ENCODE data around the gene TMED6. TPM values are rescaled to one million over a fixed set of nuclear protein-coding genes. Genes with fewer than 3 reads are reported as not detected.

TMED6 gene
- total and polyA plus RNA-seq, 2 donors from 2014 or later = 2.6 to 11.5 TPM

DNA sequence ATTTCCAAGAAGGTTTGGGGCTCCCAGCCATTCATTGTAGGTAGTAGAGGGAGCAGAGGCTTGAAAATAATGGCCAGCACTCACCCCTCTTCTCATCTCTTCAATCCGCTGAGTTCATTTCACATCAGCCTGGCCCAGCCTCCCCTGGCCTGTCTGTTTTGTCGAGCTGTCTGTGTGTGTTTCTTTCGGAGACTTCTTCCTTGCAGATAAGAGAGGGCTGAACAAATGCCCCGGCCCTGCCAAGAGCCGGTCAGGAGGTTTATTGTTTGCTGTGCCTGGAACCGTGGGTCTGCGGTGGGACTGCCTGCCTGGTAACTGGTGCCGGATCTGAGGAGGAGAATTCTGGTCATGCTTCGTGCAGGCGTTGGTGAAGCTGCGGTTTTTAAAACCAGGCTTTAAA is 37.1 kb downstream of the TMED6 start:
- no peak overlapping the region for H3K27ac ChIP-seq (ENCODE audit: low read depth in 2 of 2, low read length in 2 of 2)
- DNase-seq (no peak), FAIRE-seq (no peak)
- TF ChIP-seq CTCF (IDR thresholded peaks at IDR 0.05; ENCODE audit: borderline replicate concordance, extremely low read depth, insufficient read depth) = no peak
- H3K4me1 ChIP-seq (ENCODE audit: control insufficient read depth in 2 of 3, insufficient read depth in 2 of 3, low read depth in 1 of 3, low read length in 3 of 3) = peaks cover 0 to 11% (median 2%) of the 10 kb centered on the region in 3 donors
- H3K9ac ChIP-seq (ENCODE audit: low read length in 3 of 3) = no peak overlapping the region
- H3K36me3 ChIP-seq (ENCODE audit: control insufficient read depth in 2 of 3, insufficient read depth in 3 of 3, low read length in 3 of 3) = peaks cover 4 to 29% (median 24%) of the 10 kb centered on the region in 3 donors
- intact Hi-C loops (cut with DNase I) = no loop called here
- no peaks in the 10 kb centered on the region for H3K27me3 ChIP-seq (ENCODE audit: control insufficient read depth, insufficient read depth, low read length)
- H3K4me3 ChIP-seq (ENCODE audit: low read length in 3 of 3) = no peak overlapping the region
- H3K9me3 ChIP-seq (ENCODE audit: control insufficient read depth in 2 of 3, insufficient read depth in 1 of 3, low read length in 3 of 3) = no peaks in the 10 kb centered on the region

DNA sequence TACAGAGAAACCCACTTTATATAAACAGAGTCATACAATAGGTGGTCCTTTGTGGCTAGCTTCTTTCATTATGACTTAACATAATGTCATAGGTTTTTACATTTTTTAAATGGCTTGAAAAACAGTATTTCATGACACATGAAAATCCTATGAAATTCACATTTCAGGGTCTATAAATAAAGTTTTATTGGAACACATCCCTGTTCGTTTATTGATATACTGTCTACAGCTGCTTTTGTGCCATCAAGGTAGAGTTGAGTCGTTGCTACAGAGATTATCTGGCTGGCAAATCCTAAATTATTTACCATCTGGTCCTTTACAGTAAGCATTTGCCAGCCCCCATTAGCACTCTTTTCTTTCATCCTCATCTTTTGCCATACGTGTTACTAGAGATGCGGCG is 38.1 kb downstream of the TMED6 start:
- intact Hi-C loops (cut with DNase I) = no loop called here
- peaks cover 0 to 19% (median 16%) of the 10 kb centered on the region in 3 donors for H3K36me3 ChIP-seq (ENCODE audit: control insufficient read depth in 2 of 3, insufficient read depth in 3 of 3, low read length in 3 of 3)
- DNase-seq (no peak), FAIRE-seq (no peak)
- H3K4me1 ChIP-seq (ENCODE audit: control insufficient read depth in 2 of 3, insufficient read depth in 2 of 3, low read depth in 1 of 3, low read length in 3 of 3) = peaks cover 0 to 11% (median 2%) of the 10 kb centered on the region in 3 donors
- TF ChIP-seq CTCF (IDR thresholded peaks at IDR 0.05; ENCODE audit: borderline replicate concordance, extremely low read depth, insufficient read depth) = no peak
- H3K4me3 ChIP-seq (ENCODE audit: low read length in 3 of 3) = no peak overlapping the region
- no peaks in the 10 kb centered on the region for H3K9me3 ChIP-seq (ENCODE audit: control insufficient read depth in 2 of 3, insufficient read depth in 1 of 3, low read length in 3 of 3)
- no peak overlapping the region for H3K27ac ChIP-seq (ENCODE audit: low read depth in 2 of 2, low read length in 2 of 2)
- no peaks in the 10 kb centered on the region for H3K27me3 ChIP-seq (ENCODE audit: control insufficient read depth, insufficient read depth, low read length)
- no peak overlapping the region for H3K9ac ChIP-seq (ENCODE audit: low read length in 3 of 3)

DNA sequence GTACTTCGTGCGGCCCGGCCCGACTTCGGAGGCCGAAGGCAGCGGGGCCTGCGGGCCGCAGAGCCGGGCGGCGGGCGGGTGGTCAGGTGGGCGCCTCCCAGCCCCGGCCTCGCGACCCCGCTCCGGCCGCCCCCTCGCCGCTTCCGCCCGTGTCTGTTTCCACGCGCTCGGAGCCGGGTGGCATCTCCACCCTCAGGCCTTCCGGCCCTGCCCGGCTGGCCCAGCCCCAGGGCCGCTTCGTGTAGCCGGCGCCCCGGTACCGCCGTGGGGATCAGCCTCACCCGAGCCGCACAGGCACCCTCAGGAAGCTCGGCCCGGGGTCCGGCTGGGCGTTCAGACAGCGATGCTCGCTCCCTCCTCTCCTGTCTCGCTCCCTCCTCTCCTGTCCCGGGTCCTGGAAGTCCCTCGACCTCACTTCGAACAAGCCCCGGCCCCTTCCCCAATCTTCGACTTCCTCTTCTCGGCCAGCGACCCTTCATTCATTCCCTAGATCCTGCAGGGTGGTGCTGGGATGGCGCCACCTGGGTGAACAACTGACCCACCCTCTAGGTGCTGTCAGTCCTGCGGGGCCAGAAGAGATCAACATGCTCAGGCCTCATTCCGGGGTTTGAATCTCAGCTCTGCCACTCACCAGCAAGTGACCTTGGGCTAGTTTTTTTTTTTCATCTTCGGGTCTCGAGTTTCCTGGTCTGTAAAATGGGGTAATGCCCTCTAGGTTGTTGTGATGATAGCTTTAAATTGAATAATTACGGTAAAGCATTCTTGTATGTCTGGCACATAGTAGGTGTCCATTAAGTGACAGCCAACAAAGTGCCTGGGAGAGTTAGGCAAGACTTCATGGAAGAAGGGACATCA is 39.8 kb downstream of the TMED6 start:
- intact Hi-C loops (cut with DNase I) = no loop called here
- FAIRE-seq = no peak

More for the DNA sequence above, 39.8 kb downstream of the TMED6 start:
- Histone ChIP-seq H3K9ac (ENCODE audit: low read length in 3 of 3) (peak overlapping the region; percentile 6 to 91 (median 81)), H3K27ac (ENCODE audit: low read depth in 2 of 2, low read length in 2 of 2) (peak overlapping the region; percentile 71 to 85), H3K4me1 (ENCODE audit: control insufficient read depth in 2 of 3, insufficient read depth in 2 of 3, low read depth in 1 of 3, low read length in 3 of 3) (peaks cover 0 to 11% (median 2%) of the 10 kb centered on the region in 3 donors), H3K27me3 (ENCODE audit: control insufficient read depth, insufficient read depth, low read length) (no peaks in the 10 kb centered on the region), H3K9me3 (ENCODE audit: control insufficient read depth in 2 of 3, insufficient read depth in 1 of 3, low read length in 3 of 3) (no peaks in the 10 kb centered on the region), H3K4me3 (ENCODE audit: low read length in 3 of 3) (peak overlapping the region; percentile 55 to 79 (median 70)), H3K36me3 (ENCODE audit: control insufficient read depth in 2 of 3, insufficient read depth in 3 of 3, low read length in 3 of 3) (peaks cover 0 to 11% (median 10%) of the 10 kb centered on the region in 3 donors)
- TF ChIP-seq CTCF (IDR thresholded peaks at IDR 0.05; ENCODE audit: borderline replicate concordance, extremely low read depth, insufficient read depth) = no peak
- DNase-seq = peak in 3 of 5 donors; percentile 35 to 49 (median 39)

Measured in kidney (tissue), 14 donors.